ENCODE measurements around the gene SLC35E4.
"Not testable (repeated sequence)": the region's sequence is repeated elsewhere in the genome, so short reads cannot be mapped to it uniquely, and the experiment has no call there.

The SLC35E4 gene, protein sequence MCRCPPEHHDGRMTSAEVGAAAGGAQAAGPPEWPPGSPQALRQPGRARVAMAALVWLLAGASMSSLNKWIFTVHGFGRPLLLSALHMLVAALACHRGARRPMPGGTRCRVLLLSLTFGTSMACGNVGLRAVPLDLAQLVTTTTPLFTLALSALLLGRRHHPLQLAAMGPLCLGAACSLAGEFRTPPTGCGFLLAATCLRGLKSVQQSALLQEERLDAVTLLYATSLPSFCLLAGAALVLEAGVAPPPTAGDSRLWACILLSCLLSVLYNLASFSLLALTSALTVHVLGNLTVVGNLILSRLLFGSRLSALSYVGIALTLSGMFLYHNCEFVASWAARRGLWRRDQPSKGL

DNA sequence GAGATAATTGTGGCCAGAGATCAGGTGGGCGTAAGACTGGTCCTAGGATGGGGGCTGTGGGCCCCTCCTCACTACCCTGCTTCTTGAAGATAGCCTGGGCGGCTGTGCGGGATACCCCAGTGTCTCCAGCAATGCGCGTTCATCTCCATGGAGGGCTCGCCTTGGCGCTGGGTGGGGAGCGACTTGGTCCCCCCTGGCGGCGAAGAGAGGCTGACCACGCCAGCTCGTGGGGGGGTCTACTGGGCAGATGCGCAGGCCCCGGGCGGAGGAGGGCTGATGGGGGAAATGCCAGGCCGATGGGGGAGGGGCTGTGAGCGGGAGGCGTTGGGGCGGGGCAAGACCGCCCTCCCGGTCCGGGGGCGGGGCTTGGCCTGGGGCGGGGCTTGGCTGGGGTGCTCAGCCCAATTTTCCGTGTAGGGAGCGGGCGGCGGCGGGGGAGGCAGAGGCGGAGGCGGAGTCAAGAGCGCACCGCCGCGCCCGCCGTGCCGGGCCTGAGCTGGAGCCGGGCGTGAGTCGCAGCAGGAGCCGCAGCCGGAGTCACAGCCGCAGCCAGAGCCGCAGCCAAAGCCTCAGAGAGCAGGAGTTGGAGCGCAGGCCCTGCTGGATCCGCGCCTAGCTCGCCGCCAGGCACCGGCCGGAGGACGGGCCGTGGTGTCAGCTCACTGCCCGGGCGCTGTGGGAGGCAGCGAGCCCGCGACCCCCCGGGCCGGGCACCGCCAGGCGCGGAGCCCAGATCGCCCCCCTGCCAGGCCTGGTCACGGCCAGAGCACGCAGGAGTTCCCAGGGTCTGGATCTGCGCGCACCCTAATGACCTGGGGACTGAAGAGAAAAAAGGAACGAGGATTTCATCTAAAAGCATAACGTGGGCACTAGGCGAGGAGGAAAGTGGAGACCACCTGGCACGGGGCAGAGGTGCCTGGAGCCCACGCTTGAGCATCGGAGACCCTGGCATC is at the start of gene SLC35E4:
Gene SLC35E4 (plus strand): TSS at position 509 of the 953 bp plus-strand sequence. CDS start 670 bp downstream, outside the sequence.
- peak; percentile 94 for DNase-seq

DNA sequence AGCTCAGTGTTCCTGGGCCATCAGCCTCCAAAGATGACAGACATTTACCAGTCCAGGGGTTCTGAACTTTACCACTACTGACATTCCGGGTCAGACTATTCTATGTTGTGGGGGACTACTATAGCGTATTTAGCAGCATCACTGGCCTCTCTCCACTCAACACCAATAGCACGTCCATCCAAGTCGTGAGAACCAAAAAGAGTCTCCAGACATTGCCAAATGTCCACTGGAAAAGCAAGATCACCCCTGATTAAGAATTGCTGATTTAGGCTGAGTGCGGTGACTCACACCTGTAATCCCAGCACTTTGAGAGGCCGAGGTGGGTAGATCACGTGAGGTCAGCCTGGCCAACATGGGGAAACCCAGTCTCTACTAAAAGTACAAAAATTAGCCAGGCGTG is 49.2 kb upstream of the SLC35E4 start:
- DNase-seq: no peak

DNA sequence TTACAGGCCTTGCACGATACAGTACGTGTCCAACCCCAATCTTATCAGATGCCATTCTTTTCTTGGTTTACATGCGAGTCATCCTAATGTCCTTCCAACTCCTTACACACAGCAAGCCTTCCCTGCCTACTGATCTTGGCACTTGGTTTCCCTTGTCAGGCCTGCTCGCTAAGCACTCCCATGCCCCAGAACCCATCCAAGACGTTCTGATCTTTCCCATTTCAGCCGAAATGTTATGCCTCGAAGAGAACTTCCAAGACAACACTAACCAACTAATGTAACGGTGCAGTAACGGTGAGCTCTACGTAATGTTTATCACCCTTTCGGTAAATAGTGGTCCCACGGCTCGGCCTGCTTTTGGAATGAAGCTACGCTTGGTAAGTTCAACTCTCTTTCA is 44.4 kb upstream of the SLC35E4 start:
- DNase-seq: no peak

DNA sequence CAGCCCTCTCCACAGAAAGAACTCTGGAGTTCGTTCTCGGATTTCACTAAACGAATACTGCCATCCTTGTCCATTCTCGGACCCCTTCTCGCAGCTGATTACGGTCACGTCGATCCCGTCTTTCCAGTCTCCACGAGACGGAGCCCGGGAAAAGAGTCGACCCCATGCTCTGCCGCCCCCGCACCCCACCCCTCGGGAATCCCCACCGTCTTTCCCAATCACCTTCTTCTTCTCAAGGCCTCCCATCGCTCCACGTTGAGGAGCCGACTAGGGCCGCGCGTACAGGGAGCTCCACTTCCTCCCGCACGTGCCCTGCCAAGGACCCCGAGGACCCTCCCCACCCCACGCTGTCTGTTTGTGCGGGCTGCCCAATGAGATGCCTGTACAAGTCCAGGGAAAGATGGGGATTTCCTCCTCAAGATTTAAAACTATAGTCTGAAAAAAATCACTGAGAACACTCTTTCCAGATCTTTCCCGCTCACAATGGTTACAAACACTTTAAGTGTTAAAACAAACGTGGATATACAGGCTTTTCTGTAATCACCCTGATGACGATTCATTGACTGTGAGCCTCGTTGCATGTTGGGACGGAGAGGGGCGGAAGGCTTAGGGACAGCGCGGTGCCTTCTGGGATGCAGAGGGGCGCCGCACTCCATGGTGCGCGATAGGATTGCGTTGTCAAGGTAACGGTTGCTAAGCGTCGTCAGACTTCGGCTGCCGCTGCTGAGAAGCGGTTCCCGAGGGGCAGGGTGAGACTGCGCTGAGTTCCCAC is 43.8 kb upstream of the SLC35E4 start, which contains the start of gene PES1:
Gene PES1 (minus strand): TSS at position 323 of the 772 bp plus-strand sequence. CDS start 77 bp downstream, at position 246.
- peak; percentile 96 for DNase-seq

DNA sequence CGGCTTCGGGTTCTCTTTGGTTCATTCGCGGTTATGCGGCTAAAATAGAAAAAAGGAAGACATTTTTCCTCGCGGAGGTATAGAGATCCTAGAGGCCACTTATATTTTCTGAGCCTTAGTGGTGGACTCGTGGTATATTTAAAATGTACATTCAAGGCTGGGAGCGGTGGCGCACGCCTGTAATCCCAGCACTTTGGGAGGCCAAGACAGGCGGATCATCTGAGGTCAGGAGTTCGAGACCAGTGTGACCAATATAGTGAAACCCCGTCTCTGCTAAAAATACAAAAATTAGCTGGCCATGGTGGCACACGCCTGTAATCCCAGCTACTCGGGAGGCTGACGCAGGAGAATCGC is 43.2 kb upstream of the SLC35E4 start:
- DNase-seq: not testable (repeated sequence)

DNA sequence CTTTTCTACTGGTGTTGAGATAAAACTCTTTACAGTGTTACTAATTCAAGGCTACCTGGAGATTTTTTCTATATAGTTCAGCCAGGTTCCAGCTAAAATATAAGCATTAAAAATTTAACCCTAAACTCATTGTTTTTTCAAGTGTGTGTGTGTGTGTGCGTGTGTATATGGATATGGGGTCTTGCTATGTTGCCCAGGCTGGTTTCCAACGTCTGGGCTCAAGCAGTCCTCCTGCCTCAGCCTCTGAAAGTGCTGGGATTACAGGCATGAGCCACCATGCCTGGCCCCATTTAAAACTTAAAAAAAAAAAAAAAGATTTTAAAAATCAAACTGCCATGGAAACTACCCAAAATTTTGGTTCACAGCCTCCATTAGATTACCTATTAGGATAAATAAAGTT is 39.4 kb upstream of the SLC35E4 start:
- DNase-seq: no peak

DNA sequence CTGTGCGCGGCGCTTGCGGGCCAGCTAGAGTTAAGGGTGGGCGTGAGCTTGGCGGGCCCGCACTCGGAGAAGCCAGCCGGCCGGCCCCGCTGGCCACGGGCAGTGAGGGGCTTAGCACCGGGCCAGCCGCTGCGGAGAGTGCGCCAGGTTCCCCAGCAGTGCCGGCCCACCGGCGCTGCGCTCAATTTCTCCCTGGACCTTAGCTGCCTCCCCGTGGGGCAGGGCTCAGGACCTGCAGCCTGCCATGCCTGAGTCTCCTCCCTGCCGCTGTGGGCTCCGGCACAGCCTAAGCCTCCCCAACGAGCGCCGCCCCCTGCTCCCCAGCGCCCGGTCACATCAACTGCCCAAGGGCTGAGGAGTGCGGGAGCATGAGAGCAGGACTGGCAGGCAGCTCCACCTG is 38.7 kb upstream of the SLC35E4 start:
- no peak for DNase-seq

DNA sequence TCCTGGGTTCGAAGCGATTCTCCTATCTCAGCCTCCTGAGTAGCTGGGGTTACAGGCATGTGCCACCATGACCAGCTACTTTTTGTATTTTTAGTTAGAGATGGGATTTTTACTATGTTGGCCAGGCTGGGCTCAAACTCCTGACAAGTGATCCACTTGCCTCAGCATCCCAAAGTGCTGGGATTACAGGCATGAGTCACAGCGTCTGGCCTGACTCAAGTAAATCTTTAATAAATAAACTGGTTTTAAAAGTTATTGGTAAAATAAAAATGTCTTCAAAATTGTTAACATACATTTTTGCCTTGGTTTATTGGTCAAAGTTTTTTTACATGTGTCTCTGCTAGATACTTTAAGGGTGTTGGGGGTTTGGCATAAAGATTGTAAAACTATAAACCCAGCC is 36.6 kb upstream of the SLC35E4 start:
- no peak for DNase-seq

DNA sequence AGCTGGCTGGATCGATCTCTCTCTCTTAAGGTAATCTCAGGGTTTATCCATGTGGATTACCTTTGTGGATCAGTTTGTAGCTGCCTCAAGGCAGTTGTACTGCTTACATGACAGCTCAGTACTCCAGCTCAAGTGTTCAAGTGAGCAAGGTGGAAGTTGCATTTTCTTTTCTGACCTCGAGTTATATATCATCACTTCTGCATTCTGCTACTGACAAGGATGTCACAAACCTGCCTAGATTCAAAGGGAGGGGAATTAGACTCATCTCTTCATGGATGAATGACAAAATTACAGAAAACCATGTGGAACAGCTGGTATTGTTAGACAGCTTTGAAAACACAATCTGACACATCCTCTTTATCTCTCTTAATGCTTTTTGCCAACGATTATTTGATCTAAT is 34.7 kb upstream of the SLC35E4 start:
- DNase-seq: no peak

DNA sequence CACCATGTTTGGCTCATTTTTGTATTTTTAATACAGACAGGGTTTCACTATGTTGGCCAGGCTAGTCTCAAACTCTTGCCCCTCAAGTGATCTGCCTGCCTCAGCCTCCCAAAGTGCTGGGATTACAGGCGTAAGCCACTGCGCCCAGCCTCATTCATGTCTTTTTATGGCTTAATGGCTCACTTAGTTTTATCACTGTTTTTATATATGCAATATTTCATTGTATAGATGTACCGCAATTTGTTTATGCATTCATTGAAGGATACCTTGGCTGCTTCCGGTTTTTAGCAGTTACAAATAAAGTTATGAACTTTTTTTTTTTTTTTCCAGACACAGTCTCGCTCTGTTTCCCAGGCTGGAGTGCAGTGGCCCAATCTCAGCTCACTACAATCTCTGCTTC is 34.1 kb upstream of the SLC35E4 start:
- DNase-seq: no peak

DNA sequence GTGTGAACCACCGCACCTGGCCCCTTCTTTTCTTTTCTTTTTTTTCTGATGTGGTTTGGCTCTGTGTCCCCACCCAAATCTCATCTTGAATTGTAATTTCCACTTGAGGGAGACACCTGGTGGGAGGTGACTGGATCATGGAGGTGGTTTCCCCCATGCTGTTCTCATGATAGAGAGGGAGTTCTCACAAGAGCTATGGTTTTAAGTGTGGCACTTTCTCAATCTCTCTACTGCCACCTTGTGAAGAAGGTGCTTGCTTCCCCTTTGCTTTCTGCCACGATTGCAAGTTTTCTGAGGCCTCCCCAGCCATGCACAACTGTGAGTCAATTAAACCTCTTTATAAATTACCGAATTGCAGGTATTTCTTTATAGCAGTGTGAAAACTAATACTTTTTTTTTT is 33.5 kb upstream of the SLC35E4 start:
- DNase-seq: no peak

DNA sequence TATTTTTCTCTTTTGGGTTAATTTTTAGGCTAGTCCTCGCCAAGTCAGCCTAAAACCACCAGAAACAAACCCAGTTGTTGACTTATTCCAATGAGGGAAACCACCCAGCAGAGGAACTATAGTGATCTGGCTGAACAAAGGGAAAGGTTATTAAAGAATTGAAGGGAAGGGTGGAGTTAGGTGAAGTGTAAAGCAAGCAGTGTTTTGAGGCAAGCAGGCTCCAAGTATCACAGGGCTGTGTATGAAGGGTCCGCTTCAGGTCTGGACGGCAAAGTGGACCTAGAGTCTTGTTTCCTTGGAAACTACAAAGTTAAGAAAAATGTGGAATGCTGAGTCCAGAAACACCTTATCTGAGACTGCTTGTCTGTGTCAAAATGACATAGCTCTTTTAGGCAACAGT is 31.8 kb upstream of the SLC35E4 start:
- DNase-seq: no peak

DNA sequence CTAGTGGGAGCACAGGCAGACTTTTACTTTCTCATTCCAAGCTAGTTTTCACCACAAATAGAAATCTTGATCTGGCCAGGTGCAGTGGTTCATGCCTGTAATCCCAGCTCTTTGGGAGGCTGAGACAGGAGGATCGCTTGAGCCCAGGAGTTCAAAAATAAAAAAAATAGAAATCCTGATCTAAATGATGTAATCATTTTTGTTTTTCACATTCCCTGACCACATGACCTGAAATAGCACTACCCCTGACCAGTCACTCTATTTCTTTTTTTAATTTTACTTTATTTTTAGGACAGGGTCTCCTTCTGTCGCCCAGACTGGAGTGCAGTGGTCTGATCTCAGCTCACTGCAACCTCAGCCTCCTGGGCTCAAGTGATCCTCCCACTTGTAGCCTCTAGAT is 30.9 kb upstream of the SLC35E4 start:
- no peak for DNase-seq

DNA sequence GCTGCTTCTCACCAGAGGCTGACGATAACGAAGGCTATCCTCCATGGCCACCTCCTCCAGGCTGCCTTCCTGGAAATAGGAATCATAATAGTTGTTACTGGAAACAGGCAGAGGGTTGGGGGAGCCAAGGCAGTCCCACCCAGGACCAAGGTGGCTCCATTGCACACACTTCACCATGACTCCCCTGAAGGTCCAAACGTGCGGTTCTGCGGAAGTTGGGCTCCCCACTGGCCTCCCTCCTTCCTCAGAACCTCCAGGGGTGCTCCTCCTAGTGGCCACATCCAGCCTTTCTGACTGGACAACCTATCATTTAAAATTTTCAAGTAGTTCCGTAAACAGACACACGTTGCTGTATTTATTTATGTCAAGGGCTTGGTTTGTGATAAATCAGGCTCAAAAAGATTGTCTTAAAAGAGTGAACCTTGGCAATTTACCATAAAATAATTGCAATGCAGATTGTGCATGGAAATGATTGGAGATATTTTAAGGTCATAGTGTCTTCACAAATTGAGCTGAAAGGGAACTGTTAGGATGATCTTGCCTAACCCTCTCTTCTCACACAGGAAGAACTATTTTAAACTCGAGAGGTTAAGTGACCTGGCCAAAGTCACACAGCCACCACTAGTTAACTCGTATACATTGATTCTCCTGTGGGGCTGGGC is 30.0 kb upstream of the SLC35E4 start:
- peak; percentile 60 for DNase-seq

DNA sequence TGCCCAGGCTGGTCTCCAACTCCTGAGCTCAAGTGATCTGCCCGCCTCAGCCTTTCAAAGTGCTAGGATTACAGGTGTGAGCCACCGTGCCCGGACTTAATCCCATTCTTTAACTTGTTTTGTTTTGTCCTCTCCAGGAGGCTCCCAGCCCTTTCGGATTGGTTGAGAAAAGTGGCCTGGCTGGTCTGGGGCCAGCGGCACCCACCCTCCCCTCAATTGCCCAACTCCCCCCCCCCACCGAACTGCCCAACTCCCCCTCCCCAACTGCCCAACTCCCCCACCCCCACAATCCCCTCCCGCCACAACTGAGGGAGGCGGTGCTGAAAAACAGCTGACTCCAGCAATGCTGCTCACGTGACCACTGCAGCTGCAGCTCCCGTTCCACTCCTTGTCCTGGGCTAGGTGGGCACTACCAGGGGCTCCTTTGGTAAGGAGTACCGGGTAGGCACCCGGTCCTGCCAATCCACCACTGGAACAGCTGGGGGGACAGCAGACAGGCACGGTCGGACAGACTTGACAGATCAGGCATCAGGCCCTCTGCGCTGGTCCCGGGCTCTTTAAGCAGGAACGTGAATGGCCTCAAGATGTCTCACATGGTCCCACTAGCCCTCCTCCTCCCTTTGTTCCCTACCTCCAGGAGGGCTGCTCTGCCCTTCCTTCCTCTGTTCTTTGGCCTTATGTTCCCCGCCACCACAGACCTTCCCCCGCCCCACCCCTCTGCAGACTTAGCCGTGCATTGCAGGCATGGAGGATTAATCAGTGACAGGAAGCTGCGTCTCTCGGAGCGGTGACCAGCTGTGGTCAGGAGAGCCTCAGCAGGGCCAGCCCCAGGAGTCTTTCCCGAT is 28.9 kb upstream of the SLC35E4 start, which contains the start of gene TCN2:
Gene TCN2 (plus strand): TSS at position 720 of the 845 bp plus-strand sequence. CDS start 158 bp downstream, outside the sequence.
- peak; percentile 83 for DNase-seq

DNA sequence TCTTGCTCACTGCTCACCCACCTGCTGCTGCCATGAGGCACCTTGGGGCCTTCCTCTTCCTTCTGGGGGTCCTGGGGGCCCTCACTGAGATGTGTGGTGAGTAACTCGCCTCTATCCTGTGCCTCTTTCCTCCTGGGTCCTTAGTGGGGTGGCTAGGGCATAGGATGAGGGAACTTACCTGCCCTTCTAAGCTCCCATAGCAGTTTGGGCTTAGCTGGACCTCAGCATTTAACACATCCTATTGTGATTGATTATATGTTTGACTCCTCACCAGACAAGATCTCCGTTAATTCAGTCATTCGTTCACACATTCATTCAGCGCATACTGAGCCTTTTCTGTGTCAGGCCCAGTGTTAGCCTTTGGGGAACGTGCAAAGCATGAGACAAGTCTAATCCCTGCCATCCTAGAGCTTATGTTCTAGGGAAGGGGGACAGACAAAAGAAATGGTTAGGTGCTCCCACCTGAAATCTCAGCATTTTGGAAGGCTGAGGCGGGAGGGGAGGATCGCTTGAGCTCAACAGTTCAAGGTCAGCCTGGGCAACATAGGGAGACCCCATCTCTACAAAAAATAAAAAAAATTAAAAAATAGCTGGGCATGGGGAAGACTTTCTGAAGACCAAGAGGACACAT is 28.2 kb upstream of the SLC35E4 start:
- DNase-seq: no peak

DNA sequence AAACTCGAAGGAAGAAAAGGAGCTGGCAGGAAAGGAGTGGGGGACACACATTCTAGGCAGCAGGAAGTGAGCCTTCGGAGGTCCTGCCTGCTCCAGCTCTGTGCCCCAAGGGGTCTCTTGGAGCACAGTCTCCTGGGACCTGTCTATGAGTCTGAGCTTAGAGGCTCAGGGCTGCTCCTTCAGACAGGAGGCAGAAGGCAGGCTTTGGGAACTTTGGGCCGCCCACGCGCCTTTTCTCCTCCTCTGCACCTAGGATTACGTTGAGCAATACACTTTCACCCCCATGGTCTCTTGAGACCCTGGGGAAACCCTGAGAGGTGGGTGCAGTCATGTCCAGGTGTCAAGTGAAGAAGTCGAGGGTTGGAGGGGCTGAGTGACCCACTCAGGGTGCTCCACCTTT is 27.6 kb upstream of the SLC35E4 start:
- no peak for DNase-seq

DNA sequence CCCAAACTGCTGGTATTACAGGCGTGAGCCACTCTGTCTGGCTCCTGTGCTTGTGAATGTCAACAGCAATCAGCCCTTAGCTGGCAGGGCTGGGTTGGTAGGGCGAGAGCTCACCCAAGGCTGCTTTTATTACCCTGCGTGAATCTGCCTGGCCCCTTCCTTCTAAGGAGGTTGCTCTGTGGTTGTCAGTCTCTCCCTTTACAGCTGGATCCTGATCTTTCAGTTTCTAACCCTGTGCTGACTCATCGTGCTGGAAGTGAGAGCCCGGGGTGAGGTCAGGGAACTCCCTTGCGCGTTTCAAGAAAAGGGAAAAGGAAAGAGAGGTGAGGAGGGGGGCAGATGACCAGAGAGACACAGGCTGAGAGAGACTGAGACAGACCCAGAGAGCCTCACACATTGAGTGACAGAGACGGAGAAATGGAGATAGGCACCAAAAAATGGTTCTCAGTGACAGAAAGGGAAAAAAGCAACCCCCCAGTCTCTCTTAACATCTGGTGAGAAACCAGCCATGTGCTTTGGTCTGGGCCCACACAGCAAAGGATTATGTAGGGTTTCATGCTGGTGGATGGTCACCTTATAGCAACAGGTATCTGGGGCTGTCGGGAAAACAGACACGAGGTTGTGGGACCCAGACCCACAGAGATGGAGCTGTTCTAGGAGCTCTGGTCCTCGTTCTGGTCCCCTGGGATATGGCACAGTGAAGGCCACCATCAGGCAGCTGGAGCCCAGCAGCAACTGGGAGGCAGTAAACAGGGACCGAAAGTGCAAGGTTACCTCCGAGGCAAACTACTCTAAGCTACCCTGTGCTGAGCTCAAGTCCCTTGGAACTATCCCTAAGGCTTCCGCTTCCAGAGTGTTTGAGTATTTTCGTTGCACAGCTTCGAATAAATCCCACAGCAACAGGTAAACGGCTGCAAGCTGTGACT is 26.1 kb upstream of the SLC35E4 start:
- DNase-seq: no peak

DNA sequence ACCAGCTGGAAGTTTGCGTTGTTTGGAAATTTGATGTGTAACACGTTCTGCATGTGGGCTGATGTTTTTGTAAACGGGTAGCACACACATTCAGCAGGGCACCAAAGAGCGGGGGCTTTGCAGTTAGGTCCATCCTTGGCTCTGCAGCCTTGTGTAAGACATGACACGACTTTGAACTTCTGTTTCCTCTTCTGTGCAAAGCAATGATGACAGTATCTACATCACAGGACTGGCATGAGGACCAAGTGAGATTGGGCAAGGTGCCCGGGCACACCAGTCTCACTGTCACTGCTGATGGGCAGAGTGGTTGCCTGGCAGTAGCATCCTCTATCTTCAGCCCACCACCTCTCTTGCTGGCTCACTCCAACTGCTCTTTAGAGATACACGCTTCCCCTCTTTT is 25.3 kb upstream of the SLC35E4 start:
- DNase-seq: no peak

DNA sequence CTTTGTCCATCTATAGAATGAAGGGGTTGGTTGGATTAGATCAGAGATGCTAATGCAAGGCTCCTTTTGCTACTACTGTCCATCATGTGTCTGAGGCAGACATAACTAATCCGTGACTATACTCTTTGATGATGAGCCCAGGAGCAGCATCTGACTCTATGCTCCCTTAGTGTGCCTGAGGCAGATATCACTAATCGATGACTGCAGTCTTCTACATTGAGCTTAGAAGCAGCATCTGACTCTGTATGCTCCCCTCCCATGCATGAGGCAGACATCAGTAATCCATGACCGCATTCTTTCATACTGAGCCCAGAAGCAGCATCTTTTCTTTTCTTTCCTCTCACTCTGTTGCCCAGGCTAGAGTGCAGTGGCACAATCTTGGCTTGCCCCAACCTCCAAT is 24.4 kb upstream of the SLC35E4 start:
- DNase-seq: no peak
